ENCODE results near the gene SYT13.

SYT13 gene

DNA sequence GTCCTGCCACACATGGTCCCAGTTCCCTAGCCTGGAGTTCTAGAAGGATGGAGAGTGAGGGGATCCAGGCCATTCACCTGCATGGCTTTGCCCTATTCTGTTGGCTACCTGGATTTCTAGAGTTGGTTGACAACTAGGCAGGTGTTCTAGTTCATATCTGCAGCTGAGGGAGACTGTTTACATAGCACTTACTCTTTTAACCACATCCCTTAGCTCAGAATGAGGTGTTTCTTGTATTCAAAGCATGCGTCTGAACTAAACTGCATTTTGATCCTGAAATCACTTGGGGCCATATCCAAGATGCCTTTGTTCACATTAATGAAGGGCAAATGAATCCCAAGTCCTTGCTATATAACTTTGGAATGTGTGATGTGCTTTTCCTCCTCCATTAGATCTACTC lies 60.9 kb downstream of the SYT13 start:
- H3K4me3 ChIP-seq (ENCODE audit: low read depth, low read length), result no peak overlapping the region
- TF ChIP-seq, protein P1, sequence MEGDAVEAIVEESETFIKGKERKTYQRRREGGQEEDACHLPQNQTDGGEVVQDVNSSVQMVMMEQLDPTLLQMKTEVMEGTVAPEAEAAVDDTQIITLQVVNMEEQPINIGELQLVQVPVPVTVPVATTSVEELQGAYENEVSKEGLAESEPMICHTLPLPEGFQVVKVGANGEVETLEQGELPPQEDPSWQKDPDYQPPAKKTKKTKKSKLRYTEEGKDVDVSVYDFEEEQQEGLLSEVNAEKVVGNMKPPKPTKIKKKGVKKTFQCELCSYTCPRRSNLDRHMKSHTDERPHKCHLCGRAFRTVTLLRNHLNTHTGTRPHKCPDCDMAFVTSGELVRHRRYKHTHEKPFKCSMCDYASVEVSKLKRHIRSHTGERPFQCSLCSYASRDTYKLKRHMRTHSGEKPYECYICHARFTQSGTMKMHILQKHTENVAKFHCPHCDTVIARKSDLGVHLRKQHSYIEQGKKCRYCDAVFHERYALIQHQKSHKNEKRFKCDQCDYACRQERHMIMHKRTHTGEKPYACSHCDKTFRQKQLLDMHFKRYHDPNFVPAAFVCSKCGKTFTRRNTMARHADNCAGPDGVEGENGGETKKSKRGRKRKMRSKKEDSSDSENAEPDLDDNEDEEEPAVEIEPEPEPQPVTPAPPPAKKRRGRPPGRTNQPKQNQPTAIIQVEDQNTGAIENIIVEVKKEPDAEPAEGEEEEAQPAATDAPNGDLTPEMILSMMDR (IDR thresholded peaks at IDR 0.05; ENCODE audit: control insufficient read depth, extremely low read depth, insufficient read depth), result no peak
- DNase-seq (ENCODE audit: low read depth), result no peak

- DNase-seq (ENCODE audit: low read depth), result no peak
- H3K4me3 ChIP-seq (ENCODE audit: low read depth, low read length), result no peak overlapping the region
- TF ChIP-seq, protein P1 (IDR thresholded peaks at IDR 0.05; ENCODE audit: control insufficient read depth, extremely low read depth, insufficient read depth), result no peak
These were observed 61.4 kb downstream of the SYT13 start for GRCh38 chr11:45224766-45225165.

DNA sequence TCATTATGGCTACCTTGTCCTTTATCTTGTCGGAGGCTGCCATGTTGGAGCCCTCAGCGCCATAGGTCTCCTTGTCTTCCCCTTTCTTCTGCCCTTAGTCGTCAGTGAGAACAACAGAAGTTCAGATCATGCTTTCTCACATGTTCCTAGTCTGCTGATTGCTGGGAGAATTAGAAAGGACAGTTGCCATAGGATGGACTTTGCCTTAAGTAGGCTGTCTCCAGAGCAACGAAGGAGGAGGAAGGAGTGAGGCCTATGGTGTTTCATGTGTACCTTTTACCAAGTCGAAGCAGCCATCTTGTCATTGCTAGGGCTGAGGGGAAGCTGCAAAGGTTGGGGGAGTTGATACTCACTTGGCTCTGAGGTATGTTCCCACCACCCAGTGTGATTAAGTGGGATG lies 62.6 kb downstream of the SYT13 start:
- TF ChIP-seq, protein P1 (IDR thresholded peaks at IDR 0.05; ENCODE audit: control insufficient read depth, extremely low read depth, insufficient read depth), result no peak
- H3K4me3 ChIP-seq (ENCODE audit: low read depth, low read length), result no peak overlapping the region
- DNase-seq (ENCODE audit: low read depth), result no peak

DNA sequence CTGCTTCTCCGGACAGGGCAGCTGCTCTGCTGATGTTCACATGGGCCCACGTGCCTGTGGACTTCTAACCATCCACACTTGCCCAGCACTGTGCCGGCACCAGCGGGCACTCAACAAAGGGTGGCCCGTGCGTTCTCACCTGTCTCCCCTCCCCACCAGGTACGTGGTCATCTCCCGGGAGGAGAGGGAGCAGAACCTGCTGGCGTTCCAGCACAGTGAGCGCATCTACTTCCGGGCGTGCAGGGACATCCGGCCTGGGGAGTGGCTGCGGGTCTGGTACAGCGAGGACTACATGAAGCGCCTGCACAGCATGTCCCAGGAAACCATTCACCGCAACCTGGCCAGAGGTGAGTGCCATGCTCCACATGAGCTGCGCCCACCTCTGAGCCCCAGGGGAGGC lies 66.7 kb downstream of the SYT13 start:
- TF ChIP-seq, protein P1 (IDR thresholded peaks at IDR 0.05; ENCODE audit: control insufficient read depth, extremely low read depth, insufficient read depth), result no peak
- no peak overlapping the region for H3K4me3 ChIP-seq (ENCODE audit: low read depth, low read length)
- no peak for DNase-seq (ENCODE audit: low read depth)

- TF ChIP-seq, protein P1 (IDR thresholded peaks at IDR 0.05; ENCODE audit: control insufficient read depth, extremely low read depth, insufficient read depth), result no peak
- DNase-seq (ENCODE audit: low read depth), result no peak
- H3K4me3 ChIP-seq (ENCODE audit: low read depth, low read length), result no peak overlapping the region
These were observed 67.4 kb downstream of the SYT13 start for GRCh38 chr11:45218705-45219104.

DNA sequence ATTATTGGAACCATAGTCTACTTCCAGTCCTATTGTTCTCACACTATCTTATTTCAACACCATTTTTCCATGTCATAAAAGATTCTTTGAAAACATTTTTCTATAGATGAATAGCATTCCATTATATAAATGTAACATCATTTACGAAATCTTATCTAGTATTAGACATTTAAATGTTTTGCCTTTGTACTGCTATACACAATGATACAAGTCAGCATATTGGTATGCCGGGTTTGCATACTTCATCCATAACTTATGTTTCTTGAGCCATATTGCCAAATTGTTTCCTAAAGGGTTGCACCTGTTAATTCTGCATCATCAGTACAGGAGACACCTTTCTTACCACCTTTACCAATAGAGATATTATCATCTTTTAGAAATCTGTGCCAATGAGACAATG lies 68.2 kb downstream of the SYT13 start:
- DNase-seq (ENCODE audit: low read depth), result no peak
- no peak overlapping the region for H3K4me3 ChIP-seq (ENCODE audit: low read depth, low read length)
- TF ChIP-seq, protein P1 (IDR thresholded peaks at IDR 0.05; ENCODE audit: control insufficient read depth, extremely low read depth, insufficient read depth), result no peak

DNA sequence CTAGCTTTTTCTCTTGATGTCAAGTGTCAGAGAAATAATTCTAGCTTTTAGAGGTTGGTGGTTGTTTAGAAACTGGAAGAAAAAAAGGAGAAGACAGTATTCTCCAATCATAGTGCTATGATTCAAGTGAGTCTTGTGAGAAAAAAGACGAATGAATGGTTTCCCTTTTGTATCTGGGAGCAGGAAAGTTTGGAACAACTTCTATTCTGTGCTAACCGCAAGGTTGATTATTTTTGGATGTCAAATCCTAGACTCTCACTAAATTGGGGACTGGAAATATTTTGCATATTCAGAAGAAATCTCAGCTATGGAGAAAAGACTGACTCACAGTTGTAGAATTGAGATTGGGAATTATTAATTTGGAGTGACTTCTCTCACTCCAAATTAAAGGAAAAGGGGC lies 69.2 kb downstream of the SYT13 start:
- TF ChIP-seq, protein P1 (IDR thresholded peaks at IDR 0.05; ENCODE audit: control insufficient read depth, extremely low read depth, insufficient read depth), result no peak

More for the DNA sequence above, 69.2 kb downstream of the SYT13 start:
- no peak for DNase-seq (ENCODE audit: low read depth)
- no peak overlapping the region for H3K4me3 ChIP-seq (ENCODE audit: low read depth, low read length)
